Activated naive CD4-positive, alpha-beta T cell treated with anti-CD3 and anti-CD28 coated beads, Interleukin-2, amount 10 ng/mL, durations not matched to agents 7 days and 5 days (primary cell): ENCODE results near the gene MAP1S.

Experiments used
- CTCF ChIA-PET: fragments of 350-600 bp; sonication (Branson Sonifier 250); formaldehyde crosslinking; loops from one replicate; lab custom pipeline; 2021; ENCODE audit warnings: antibody characterized with exemption; lab: Charles Lee
- DNase-seq: peaks from one replicate; pipeline ENCODE4 v3.0.0-alpha.2; 2020
- H3K27ac Mint-ChIP-seq: one replicate; pipeline ENCODE4 v1.8.0; 2021; ENCODE audit warnings: mild to moderate bottlenecking, moderate library complexity, mixed read lengths
- H3K27me3 Mint-ChIP-seq: one replicate; pipeline ENCODE4 v1.8.0; 2021; ENCODE audit warnings: mild to moderate bottlenecking, mixed read lengths
- H3K36me3 Mint-ChIP-seq: one replicate; pipeline ENCODE4 v1.8.0; 2021; ENCODE audit warnings: mixed read lengths
- H3K4me1 Mint-ChIP-seq: one replicate; pipeline ENCODE4 v1.8.0; 2021; ENCODE audit warnings: mixed read lengths
- H3K4me3 Mint-ChIP-seq: one replicate; pipeline ENCODE4 v1.8.0; 2021; ENCODE audit warnings: mild to moderate bottlenecking, moderate library complexity, mixed read lengths
- H3K9me3 Mint-ChIP-seq: one replicate; pipeline ENCODE4 v1.8.0; 2021; ENCODE audit warnings: mixed read lengths

MAP1S gene, protein sequence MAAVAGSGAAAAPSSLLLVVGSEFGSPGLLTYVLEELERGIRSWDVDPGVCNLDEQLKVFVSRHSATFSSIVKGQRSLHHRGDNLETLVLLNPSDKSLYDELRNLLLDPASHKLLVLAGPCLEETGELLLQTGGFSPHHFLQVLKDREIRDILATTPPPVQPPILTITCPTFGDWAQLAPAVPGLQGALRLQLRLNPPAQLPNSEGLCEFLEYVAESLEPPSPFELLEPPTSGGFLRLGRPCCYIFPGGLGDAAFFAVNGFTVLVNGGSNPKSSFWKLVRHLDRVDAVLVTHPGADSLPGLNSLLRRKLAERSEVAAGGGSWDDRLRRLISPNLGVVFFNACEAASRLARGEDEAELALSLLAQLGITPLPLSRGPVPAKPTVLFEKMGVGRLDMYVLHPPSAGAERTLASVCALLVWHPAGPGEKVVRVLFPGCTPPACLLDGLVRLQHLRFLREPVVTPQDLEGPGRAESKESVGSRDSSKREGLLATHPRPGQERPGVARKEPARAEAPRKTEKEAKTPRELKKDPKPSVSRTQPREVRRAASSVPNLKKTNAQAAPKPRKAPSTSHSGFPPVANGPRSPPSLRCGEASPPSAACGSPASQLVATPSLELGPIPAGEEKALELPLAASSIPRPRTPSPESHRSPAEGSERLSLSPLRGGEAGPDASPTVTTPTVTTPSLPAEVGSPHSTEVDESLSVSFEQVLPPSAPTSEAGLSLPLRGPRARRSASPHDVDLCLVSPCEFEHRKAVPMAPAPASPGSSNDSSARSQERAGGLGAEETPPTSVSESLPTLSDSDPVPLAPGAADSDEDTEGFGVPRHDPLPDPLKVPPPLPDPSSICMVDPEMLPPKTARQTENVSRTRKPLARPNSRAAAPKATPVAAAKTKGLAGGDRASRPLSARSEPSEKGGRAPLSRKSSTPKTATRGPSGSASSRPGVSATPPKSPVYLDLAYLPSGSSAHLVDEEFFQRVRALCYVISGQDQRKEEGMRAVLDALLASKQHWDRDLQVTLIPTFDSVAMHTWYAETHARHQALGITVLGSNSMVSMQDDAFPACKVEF

GRCh38 chr19:17718947-17719711 is at the start of gene MAP1S:
MAP1S (plus strand) TSS chr19:17719480; CDS start chr19:17719503, 23 bp downstream.
- H3K9me3 Mint-ChIP-seq = no peaks in the 10 kb centered on the region
- H3K4me1 Mint-ChIP-seq = peaks cover 47% of the 10 kb centered on the region
- CTCF ChIA-PET = interaction anchor here (0.8 to 2.0 kb wide), 3 partner anchors 15 to 136 kb away, joined by 3 to 6 read pairs (median 4); no protein-coding TSS in a partner anchor
- H3K36me3 Mint-ChIP-seq = peaks cover 10% of the 10 kb centered on the region
- peak; percentile 77 for DNase-seq
- no peaks in the 10 kb centered on the region for H3K27me3 Mint-ChIP-seq
- H3K4me3 Mint-ChIP-seq = peak within 1 kb of the TSS; percentile 80
- H3K27ac Mint-ChIP-seq = peak within 1 kb of the TSS; percentile 77

DNA sequence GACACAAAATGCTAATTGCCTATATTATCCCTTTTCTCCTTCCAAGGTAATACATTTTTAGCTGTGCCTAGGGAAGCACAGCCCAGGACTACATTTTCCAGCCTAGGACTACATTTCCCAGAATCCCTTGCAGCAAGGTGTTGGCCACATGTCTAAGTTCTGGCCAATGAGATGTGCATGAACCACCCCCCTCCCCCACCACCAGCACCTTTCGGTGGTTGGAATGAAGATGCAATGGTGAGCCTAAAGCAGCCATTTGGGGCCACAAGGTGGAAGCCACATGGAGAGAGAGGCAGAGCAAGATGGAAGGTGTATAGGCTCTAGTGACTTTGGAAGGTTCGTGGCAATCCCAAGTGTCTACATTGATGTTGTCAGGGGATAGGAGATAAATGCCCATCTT is 47.4 kb upstream of the MAP1S start:
- Mint-ChIP-seq H3K4me1 (no peaks in the 10 kb centered on the region), H3K27ac (no peak overlapping the region), H3K4me3 (no peak overlapping the region), H3K27me3 (peaks cover 22% of the 10 kb centered on the region), H3K36me3 (no peaks in the 10 kb centered on the region), H3K9me3 (no peaks in the 10 kb centered on the region)
- CTCF ChIA-PET = no interaction called here
- DNase-seq = peak; percentile 44

- Mint-ChIP-seq H3K4me1 (no peaks in the 10 kb centered on the region), H3K36me3 (no peaks in the 10 kb centered on the region), H3K27ac (no peak overlapping the region), H3K9me3 (no peaks in the 10 kb centered on the region), H3K4me3 (no peak overlapping the region), H3K27me3 (peaks cover 41% of the 10 kb centered on the region)
- DNase-seq = no peak
- CTCF ChIA-PET = no interaction called here
Measured at GRCh38 chr19:17673937-17674799, 45.1 kb upstream of the MAP1S start.

GRCh38 chr19:17676295-17676694 is 43.0 kb upstream of the MAP1S start:
- Mint-ChIP-seq H3K9me3 (no peaks in the 10 kb centered on the region), H3K4me1 (peaks cover 10% of the 10 kb centered on the region), H3K36me3 (no peaks in the 10 kb centered on the region), H3K27me3 (peaks cover 62% of the 10 kb centered on the region), H3K27ac (no peak overlapping the region), H3K4me3 (no peak overlapping the region)
- CTCF ChIA-PET = no interaction called here
- DNase-seq = no peak

GRCh38 chr19:17677002-17677401 is 42.3 kb upstream of the MAP1S start:
- peak; percentile 33 for DNase-seq
- peaks cover 10% of the 10 kb centered on the region for H3K4me1 Mint-ChIP-seq
- H3K4me3 Mint-ChIP-seq = no peak overlapping the region
- no peaks in the 10 kb centered on the region for H3K36me3 Mint-ChIP-seq
- peaks cover 69% of the 10 kb centered on the region for H3K27me3 Mint-ChIP-seq
- H3K27ac Mint-ChIP-seq = no peak overlapping the region
- CTCF ChIA-PET = interaction anchor here (0.9 to 1.1 kb wide), 3 partner anchors 55 to 199 kb away, joined by 3 read pairs; no protein-coding TSS in a partner anchor
- H3K9me3 Mint-ChIP-seq = no peaks in the 10 kb centered on the region

DNA sequence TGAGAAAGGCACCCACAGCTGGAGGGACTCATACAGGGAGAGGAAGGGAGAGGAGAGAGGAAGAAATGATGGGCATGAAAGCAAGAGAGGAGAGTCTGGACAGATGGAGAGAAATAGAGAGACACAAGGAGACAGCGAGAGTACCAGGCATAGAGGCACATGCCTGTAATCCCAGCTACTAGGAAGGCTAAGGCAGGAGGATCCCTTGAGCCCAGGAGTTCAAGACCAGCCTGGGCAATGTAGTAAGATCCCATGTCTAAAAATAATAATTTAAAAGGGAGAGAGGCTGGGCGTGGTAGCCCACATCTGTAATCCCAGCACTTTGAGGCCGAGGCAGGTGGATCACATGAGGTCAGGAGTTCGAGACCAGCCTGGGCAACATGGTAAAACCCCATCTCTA is 40.4 kb upstream of the MAP1S start:
- Mint-ChIP-seq H3K27me3 (peaks cover 86% of the 10 kb centered on the region), H3K9me3 (no peaks in the 10 kb centered on the region), H3K4me3 (no peak overlapping the region), H3K36me3 (no peaks in the 10 kb centered on the region), H3K27ac (no peak overlapping the region), H3K4me1 (peaks cover 10% of the 10 kb centered on the region)
- CTCF ChIA-PET = no interaction called here
- no peak for DNase-seq

- DNase-seq = no peak
- CTCF ChIA-PET = no interaction called here
Measured at GRCh38 chr19:17679526-17680229, 39.6 kb upstream of the MAP1S start.

GRCh38 chr19:17680230-17680722 is 39.0 kb upstream of the MAP1S start:
- Mint-ChIP-seq H3K27me3 (peaks cover 98% of the 10 kb centered on the region), H3K4me3 (no peak overlapping the region), H3K27ac (peak overlapping the region; percentile 37), H3K36me3 (no peaks in the 10 kb centered on the region), H3K4me1 (peaks cover 10% of the 10 kb centered on the region), H3K9me3 (no peaks in the 10 kb centered on the region)
- DNase-seq = peak; percentile 68
- CTCF ChIA-PET = no interaction called here

More at GRCh38 chr19:17679526-17680229, 39.6 kb upstream of the MAP1S start:
- H3K27ac Mint-ChIP-seq = peak overlapping the region; percentile 37
- H3K36me3 Mint-ChIP-seq = no peaks in the 10 kb centered on the region
- peaks cover 92% of the 10 kb centered on the region for H3K27me3 Mint-ChIP-seq
- H3K9me3 Mint-ChIP-seq = no peaks in the 10 kb centered on the region
- H3K4me3 Mint-ChIP-seq = no peak overlapping the region
- H3K4me1 Mint-ChIP-seq = peaks cover 10% of the 10 kb centered on the region

GRCh38 chr19:17681505-17682125 is 37.7 kb upstream of the MAP1S start:
- peak; percentile 73 for DNase-seq
- Mint-ChIP-seq H3K36me3 (no peaks in the 10 kb centered on the region), H3K27ac (no peak overlapping the region), H3K4me1 (peaks cover 10% of the 10 kb centered on the region), H3K4me3 (no peak overlapping the region), H3K9me3 (no peaks in the 10 kb centered on the region), H3K27me3 (peaks cover 100% of the 10 kb centered on the region)
- CTCF ChIA-PET = interaction anchor here (0.6 kb wide), 1 partner anchor 132 kb away, joined by 3 read pairs; no protein-coding TSS in a partner anchor

DNA sequence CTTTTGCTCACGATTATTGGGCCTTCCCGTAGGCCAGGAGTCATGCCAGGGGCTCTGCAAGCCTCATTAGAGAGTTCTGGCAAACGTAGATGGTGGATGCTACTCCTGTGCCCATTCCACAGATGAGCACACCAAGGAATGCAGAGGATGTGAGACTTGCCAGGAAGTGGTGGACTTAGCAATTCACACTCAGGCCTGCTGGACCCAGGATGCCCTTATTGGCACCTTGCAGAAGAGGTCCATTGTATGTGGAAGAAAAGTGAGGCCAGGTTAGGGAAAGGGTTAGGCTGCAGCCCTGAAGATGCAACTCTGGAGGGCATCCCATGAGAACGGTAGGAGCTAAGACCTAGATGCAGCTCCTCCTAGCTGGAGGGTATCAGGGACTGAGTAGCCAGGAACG is 37.0 kb upstream of the MAP1S start:
- Mint-ChIP-seq H3K36me3 (no peaks in the 10 kb centered on the region), H3K27me3 (peaks cover 100% of the 10 kb centered on the region), H3K9me3 (no peaks in the 10 kb centered on the region), H3K4me3 (no peak overlapping the region), H3K4me1 (peaks cover 11% of the 10 kb centered on the region), H3K27ac (no peak overlapping the region)
- DNase-seq = no peak
- CTCF ChIA-PET = no interaction called here

DNA sequence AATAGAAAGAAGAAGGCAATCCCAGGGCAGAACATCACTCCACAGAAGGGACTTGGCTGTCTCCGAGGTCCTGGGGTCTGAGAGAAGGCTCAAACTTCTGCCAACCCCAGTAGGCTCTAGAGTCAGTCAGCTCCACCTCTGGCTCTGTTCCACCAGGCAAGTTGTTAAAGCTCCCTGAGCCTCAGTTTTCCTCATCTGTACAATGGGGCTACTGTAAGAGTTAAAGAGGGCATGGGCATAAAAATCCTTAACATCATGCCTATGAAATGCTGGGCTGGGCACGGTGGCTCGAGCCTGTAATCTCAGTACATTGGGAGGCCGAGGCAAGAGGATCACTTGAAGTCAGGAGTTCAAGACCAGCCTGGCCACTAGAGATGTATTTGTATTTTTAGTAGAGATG is 36.2 kb upstream of the MAP1S start:
- Mint-ChIP-seq H3K27me3 (peaks cover 100% of the 10 kb centered on the region), H3K4me1 (peaks cover 16% of the 10 kb centered on the region), H3K9me3 (no peaks in the 10 kb centered on the region), H3K27ac (no peak overlapping the region), H3K36me3 (peaks cover 2% of the 10 kb centered on the region), H3K4me3 (no peak overlapping the region)
- DNase-seq = no peak
- CTCF ChIA-PET = no interaction called here

DNA sequence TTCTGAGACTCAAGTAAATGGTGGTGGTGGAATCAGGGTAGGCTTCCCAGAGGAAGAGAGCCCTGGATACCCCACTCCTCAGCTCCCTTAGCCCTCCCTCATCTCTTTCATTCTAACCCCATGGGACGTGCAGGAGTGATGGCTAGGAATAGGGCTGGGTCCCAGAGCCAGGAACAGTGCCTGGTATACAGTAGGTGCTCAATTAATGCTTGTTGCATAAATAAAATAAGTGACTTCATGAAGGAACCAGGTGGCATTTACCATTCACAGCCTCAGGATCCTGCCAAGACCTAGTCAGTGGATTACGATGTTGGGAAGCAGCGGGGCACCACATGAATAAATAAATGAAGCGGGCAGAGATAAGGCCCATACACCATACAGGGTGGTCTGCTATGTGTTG is 35.0 kb upstream of the MAP1S start:
- H3K36me3 Mint-ChIP-seq = peaks cover 4% of the 10 kb centered on the region
- CTCF ChIA-PET = no interaction called here
- no peak for DNase-seq
- no peak overlapping the region for H3K4me3 Mint-ChIP-seq
- no peaks in the 10 kb centered on the region for H3K9me3 Mint-ChIP-seq
- H3K27ac Mint-ChIP-seq = no peak overlapping the region
- H3K27me3 Mint-ChIP-seq = peaks cover 100% of the 10 kb centered on the region
- peaks cover 20% of the 10 kb centered on the region for H3K4me1 Mint-ChIP-seq
